GM19455 (cell line): ENCODE results near the gene MACROD2.

Source experiments
- ATAC-seq: cut with Tn5 transposase; IDR thresholded peaks from one replicate; pipeline ENCODE4 v1.9.1; 2021; ENCODE audit not compliant: unreplicated experiment

The MACROD2 gene

DNA sequence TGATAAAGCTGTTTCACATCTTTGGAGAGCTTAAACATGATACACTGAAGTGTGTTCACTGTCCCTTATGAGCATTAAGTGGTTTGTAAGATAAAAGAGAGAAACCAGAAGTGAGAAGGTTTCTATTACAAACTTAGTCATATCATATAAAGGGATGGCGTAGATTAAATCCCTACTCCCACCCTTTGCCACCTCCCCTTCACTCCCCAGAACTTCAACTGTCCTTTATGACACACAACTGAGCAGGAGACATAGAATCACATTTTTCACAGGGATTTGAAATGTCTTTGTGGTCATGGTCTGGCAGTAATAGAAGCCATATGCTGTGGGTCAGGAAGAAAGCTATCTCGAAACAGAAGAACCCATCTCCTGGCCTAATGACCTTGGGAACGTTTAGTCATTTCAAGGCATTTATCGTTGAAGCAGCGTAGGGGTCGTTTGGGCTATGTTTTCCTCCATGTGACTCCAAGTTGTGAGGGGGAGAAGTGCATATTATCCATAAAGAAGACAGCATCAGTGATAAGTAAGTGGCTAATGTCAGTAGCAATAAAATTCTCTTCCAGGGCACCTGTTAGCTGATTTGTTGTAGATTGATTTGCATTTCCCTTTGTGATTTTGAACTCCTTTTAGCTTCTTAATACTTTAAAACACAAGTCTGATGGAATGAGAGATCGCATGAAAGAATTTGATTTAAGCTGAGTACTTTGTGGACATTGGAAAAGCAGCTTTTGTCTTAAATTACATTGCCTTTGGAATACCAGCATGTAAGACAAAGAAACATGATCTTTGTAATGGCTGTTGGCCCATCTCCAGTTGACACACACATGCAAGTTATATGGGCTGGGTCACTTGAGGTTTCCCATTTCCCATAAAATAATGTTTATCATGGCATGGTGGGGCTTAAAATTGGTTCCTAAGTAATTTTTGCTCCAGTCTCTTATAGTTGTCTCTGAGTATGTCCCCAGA, 843.6 kb downstream of the MACROD2 start:
- ATAC-seq, result peak; percentile 83

DNA sequence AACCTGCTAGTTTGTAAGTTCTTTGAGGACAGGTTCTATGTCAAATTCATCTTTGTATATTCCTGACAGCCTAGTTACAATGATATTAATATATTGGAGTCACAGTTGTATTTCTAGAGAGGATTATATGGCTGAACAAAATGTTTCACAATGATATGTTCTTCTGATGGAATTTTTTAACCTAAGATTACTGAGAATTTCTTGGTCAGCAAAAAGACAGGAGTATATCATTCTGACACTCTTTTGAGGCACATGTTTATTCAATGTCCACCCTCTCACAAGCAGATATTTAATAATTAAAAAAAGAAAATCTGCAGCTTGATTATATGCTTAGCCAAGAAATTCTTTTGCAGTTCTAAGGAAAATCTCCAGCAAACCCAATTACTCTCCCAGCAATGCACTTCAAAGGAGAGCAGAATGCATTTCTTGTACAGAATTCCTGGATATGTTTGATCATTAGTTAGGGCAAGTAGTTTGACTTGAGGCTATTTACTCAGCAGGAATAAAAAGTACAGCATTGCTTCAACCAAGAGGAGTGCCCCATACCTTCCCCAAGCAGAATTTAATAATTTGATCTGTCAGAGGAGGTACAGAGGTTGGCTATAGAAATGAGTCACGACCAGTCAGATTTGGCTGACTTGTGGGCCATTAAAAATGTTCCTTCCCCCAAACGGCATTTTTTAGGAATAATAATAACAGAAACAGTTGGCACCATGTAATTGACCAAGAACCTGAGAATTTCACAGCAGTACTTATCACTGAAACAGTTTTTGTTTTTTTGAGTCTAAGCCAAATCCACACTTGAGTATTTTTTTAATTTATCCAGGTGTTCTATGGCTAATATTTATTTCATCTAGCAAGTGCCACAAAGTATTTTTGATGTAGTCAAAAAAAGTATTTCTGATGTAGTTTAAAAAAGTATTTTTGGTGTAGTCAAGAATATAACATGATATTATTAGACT, 850.2 kb downstream of the MACROD2 start:
- no peak for ATAC-seq

DNA sequence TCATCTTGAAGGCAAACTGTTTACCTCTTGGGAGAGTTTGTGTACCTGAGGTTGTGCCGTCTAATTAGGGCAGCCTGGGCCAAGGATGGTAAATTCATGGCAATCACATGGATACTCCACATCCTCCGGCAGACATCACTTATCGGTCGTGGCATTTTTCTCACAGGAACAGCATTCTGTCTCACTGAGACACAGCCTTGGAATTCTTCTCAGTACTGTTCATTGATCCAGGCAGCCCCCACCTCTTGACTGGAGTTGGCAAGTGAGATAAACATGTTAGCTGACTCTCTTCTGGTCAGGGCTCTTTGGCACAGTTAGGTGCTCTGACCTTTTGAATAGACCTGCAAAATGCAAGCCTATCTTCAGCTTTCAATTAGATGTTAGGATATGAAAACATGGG, 853.5 kb downstream of the MACROD2 start:
- no peak for ATAC-seq

DNA sequence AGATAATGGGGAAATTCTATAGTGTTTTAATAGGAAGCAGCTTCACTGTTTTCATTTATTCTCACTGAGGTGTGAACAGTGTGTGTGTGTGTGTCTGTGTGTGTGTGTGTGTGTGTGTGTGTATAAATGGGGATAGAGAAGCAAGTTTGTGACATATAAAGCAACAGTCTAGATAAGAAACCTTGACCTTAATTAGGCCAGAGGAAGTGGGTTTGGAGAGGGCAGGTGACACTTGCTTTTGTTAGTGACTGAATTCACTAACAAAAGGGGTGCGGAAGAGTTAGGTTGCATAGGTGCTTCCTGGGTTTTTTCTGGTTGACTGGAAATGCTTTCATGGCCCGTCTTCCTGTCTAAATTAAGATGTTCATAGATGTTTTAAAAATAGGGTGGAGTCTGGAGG, 857.8 kb downstream of the MACROD2 start:
- no peak for ATAC-seq

DNA sequence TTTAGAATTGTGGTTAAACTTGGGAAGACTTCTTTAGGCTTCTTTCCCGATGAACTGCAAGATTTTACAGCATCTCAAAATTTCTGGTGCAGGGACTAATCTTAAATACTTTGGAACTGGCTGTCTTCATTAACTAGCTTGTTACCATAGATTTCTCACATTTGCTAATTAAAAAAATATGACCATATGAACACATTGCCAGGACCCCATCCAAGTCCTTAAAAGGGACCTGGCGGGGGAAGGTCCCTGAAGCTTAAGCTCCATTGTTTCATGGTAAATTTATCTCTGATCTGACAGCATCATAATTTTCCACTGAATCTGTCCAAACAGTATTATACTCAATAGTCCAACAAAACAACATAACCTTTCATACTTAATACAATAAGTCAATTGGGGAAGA, 859.9 kb downstream of the MACROD2 start:
- ATAC-seq, result no peak

DNA sequence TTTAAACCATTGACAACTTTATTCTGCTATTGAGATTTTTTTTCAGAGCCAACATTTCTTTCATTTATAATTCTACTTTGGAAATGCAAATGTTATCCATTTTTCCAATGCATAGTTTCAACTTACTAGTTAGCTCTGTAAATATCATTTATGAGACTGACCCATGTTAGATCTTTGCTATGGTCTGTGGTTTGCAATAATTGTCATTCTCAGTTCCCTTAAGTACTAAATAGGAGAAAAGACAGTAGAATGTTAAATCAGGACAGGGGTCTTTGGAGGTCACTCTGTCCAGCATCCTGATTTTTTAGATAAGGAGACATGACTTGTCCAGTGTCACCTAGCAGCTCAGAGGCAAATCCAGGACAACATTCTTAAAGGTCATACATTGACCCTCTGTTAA, 864.3 kb downstream of the MACROD2 start:
- ATAC-seq, result no peak

DNA sequence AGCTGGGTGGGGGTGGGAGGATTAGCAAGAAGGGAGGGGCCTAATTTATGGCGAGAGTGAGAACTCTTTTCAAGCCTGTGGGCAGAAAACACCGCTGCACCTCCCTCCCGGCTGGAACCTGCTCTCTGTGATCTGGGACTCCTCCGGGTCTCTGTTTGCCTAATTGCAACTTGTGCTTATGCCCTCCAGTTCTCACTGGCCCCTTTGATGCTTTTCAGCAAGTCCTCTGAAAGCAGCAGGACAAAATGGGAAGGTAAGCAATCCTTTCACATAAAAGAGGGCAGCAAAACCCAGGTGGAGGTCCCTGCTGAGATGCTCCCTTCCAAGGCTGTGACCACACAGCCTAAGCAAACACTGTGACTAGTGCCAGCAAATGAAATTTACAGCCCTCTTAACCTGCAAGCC, 865.1 kb downstream of the MACROD2 start:
- ATAC-seq, result no peak

DNA sequence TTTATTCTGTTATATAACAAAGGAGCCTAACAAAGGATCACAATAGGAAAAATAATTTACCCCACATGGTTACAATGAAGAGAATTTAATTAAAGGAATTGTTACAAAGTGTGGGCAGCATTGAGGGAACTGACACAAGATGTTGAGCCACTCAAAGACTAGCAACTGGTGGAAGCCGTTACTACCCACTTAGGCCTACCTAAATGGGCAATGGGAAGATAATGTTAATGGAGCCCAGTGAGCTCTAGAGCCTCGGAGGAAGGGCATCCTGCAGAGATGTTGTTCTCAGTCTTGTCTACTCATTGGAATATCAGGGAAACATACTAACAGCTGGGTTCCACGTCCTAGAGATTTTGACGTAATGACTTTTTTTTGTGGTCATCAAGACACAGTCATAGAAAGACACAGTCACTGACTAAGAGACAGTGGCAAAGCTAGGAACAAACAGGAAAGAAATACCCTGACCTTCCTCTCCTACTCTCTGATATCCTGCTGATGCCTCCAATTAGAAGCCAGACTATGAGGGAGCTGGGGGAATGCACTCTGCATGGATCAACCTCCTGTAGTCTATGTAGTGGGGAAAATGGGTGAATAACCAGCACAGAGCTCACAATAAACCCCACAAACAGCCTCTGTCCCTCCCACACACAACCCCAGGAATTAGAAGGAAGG, 865.8 kb downstream of the MACROD2 start:
- ATAC-seq, result no peak

DNA sequence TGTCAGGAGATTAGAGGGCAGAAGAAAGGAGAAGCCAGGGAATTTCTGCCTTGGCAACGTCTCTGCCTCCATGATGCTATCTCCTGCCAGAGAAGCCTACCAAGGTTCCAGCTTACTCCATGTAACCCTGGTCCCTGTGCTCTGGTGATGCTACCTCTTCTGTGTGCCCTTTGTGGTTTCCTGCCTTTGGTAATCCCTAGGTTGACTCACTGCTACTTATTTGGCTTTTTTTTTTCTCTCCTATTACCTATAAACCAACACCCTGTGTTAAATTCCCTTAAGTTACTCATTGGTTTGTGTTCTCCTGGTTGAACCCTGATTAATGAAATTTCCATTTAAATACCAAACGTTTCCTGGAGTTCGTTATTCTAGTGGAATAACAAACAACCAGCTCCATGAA, 869.9 kb downstream of the MACROD2 start:
- no peak for ATAC-seq

DNA sequence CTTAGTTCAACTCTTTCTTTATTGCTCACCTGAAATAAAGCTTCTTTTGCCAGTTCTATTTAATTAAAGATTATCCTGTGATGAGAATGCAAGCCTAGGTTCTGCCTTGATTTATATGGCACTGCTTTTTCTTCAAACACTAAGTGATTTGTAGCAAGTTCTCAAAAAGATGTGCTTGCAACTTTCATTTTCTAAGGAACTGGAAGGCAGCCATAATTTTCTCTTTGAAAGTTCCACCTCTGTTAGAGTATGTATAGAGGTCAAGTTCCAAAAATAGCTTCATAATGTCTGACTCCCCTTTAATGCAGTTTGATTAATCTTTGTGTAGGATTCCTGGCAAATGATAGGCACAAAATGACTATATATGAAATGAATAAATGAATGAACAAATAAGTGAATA, 870.4 kb downstream of the MACROD2 start:
- no peak for ATAC-seq

DNA sequence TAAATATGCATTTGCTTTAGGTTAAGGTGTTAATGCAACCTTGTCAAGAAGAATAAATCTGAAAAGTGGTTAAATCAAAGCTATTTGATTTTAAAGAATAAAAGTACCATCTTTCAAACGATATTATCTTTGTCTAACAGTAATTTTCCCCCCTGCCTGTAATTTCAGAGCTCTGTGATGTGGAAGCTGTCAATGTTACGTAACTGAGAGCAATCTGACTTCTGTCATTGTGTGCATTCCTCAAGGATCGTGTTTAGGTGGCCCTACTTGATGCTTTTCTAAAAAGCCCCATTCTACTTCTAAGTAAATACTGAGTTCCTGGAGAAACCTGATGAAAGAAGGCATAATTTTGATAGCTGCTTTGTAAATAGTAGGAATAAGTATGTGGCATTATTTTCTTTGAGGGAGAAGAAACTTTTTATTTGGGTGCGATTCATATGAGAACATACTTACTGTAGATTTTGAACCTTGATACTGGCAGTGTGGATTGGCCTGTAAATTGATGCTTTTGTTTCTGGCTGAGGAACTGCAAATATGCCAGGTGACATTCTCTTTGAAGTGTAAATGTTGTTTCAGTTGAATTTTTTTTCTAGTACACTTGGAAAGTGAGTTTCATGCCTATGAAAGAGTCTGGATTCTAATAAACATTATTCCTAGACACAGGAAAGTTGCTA, 871.7 kb downstream of the MACROD2 start:
- ATAC-seq, result no peak

DNA sequence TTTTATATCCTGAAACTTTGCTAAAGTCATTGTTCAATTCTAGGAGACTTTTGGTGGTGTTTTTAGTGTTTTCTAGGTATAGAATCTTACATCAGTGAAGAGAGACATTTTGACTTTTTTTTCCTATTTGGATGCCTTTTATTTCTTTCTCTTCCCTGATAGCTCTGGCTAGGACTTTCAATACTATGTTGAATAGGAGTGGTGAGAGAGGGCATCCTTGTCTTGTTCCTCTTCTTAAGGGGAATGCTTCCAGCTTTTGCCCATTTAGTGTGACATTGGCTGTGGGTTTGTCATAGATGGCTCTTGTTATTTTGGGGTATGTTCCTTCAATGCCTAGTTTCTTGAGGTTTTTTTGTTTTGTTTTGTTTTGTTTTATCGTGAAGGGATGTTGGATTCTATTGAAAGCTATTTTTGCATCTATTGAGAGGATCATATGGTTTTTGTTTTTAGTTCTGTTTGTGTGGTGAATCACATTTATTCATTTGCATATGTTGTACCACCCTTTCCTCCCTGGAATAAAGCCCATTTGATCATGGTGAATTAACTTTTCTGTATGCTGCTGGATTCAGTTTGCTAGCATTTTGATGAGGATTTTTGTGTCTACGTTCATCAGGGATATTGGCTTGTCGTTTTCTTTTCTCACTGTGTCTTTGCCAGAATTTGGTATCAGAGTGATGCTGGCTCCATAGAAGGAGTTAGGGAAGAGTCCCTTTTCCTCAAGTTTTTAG, 882.1 kb downstream of the MACROD2 start:
- no peak for ATAC-seq

DNA sequence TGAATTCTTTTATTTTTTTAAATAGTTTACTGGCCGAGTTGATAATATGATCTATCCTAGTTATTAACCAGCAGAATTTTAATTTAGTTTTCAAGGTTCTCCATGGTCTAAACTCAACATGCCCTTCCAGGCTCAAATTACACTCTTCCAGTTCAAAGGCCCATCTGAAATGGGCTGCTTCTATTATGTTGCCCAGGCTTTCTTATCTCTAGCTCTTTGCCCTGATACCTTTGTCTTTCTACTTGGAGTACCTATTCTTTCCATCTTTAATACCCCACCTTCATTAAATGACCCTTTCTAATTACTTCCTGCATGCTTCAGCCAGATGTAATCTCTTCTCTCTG, 883.3 kb downstream of the MACROD2 start:
- ATAC-seq, result no peak

DNA sequence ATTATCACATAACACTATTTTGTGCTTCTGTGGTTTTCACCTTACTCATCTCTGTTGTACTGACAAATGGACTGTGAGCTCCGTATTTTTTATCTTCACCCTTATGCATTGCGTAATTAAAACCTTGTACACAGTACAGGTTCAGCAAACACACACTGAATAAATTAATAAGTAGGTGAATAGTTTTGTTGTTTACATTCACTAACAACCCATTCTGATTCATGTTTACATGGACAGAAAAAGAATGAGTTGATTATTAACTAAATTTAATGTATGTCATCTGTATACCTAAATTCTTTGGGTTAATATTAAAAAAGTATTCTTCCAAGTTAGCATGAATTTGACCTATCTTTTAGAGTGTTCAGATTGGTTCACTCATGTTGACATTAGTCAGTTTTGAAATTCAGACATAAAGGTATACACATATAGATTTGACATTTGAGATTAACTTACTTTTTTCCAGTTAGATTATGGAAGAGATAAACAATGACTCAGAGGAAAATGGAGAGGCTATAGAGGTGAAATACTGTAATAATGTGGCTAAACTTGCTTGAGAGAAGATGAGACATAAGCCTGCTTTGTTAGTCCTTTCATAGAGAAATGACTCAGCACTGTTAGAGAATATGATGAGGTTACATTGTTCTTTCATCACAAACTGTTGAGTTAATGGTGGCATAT, 883.8 kb downstream of the MACROD2 start:
- ATAC-seq, result peak; percentile 55

DNA sequence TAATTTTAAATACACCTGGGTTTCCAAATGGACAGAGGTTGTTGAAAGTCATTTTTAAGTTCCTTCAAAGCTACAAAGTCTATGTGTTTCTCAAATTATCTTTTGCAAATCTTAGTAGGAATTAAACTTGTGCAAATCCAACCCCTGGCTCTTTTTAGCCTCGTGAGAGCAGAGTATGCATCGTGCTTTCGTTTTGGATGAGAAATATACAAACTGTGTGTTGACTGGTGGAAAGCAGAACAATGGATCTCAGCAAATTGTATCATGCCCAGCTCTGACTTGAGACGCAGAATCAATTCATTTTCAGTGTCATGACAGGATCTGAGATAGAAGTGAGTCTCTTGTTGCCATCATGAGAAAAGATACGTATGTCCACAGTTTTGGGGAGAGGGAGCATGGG, 884.5 kb downstream of the MACROD2 start:
- ATAC-seq, result no peak

DNA sequence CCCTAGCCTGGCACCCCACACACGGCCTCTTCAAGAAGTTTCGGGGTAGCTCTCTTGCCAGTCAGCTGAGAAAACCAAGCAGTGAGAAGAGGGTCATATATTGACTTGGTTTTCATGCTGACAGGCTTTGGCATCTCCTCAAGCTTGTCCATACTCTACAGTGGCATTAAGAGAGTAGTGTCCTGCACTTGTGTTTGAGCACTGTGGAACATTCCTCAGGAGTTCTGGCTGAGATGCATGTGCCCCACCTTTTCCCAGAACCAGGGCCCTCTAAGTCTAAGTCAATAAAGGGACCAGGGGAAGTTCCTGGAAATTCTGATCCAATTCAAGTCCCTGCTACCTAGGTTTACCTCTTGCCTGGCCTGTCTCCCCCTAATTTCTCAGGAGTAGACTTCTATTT, 886.2 kb downstream of the MACROD2 start:
- no peak for ATAC-seq

DNA sequence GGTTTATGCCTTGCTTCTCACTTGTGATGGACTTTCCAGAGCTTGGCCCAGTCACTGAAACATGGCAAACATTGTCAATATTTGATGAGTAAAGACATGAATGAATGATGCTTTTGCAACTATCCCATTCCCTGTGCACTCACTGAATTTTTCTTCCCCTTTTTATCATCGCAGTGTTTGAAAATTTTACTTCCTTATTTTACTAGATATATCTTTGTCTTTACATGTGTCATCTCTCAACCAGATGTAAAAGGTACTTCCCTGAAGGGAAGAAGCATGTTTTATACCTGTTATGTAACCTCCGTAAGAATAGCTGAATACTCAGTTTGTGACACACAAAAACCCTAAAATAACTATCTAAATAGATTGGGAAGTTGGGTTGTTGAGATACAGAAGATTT, 886.8 kb downstream of the MACROD2 start:
- ATAC-seq, result no peak

DNA sequence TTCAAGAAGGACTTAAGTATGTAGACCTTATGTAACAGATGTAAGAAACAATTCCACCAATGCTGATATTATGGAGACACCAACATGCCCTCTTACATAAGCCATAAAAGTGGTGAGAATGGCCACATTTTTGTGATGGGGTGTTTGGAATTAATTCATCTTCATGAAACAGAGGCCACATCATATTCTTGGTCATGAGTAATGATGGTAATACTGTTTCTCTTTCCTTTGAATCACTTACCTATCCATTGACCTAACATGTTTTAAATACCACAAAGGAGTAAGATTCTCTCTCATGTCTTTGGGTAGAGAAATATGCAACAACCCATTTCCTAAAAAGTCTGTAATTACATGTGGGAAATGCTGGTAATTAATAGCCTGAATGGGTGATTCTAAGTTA, 887.5 kb downstream of the MACROD2 start:
- no peak for ATAC-seq

DNA sequence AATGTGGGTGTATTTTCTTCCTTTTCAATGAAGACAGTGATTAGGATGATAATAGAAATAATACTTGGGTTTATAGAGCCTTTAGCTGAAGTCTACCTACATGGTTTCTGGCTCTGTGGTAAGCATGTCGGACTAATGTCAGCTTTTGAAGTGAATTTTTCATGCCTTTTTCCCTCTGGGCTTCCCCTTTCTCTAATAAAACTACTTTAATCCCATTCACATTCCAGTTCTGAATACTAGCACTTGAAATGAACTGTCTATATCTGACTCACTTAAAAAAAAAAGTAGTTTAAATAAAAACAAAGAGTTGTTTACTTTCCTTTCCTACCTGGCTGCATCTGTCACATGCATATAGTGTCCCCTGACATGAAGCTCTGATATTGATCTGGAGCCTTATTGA, 888.0 kb downstream of the MACROD2 start:
- ATAC-seq, result no peak

DNA sequence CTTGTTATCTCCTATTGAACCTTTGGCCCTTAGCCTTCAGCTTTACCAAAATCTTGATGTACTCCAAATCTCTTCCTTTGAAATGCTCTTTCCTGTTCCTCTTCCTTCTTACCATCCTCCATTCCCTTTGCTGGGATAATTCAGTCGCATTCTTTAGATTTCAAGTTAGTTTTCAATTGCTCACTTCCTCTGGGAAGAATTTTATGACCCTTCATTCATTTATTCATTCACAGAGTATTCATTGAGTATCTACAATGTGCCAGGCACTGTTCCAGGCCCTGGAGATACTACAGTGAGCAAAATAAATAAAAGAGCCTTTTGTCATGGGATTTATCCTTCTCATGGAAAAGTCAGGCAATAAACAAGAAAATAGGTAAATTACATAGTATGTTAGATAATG, 890.3 kb downstream of the MACROD2 start:
- ATAC-seq, result no peak
